ENCODE results near the gene LAMA2. TPM values are rescaled to one million over a fixed set of nuclear protein-coding genes. Genes with fewer than 3 reads are reported as not detected.

LAMA2 gene
- total RNA-seq, 4 donors from 2014 or later, result 23.4 to 80.8 (median 28.2) TPM

DNA sequence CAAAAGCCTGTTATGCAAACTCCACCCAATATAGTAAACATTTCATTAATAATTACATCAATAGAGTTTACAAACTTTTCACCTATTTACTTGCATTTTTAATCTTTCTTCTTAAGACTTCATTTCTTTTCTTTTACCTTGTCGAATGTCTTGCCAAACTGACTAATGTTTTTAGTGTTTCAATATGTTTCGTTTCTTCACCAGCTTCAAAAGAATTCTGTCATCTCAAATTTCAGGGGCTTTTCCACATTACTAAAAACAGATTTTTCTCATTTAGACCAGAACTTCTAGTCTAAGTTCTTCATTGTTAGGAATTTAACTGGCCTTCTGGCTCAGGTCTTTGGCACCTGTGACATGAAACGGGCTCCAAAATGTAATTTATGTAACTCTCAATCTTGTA is 630.5 kb downstream of the LAMA2 start:
- DNase-seq (ENCODE audit: low spot score in 2 of 2), result no peak
- H3K4me3 ChIP-seq (ENCODE audit: low read depth, poor library complexity, severe bottlenecking), result no peak overlapping the region
- no peak for TF ChIP-seq POLR2A (IDR thresholded peaks at IDR 0.05)
- TF ChIP-seq, protein P1, sequence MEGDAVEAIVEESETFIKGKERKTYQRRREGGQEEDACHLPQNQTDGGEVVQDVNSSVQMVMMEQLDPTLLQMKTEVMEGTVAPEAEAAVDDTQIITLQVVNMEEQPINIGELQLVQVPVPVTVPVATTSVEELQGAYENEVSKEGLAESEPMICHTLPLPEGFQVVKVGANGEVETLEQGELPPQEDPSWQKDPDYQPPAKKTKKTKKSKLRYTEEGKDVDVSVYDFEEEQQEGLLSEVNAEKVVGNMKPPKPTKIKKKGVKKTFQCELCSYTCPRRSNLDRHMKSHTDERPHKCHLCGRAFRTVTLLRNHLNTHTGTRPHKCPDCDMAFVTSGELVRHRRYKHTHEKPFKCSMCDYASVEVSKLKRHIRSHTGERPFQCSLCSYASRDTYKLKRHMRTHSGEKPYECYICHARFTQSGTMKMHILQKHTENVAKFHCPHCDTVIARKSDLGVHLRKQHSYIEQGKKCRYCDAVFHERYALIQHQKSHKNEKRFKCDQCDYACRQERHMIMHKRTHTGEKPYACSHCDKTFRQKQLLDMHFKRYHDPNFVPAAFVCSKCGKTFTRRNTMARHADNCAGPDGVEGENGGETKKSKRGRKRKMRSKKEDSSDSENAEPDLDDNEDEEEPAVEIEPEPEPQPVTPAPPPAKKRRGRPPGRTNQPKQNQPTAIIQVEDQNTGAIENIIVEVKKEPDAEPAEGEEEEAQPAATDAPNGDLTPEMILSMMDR (IDR thresholded peaks at IDR 0.05), result no peak
- 51 to 68% methylated on average over 3 of the region's 3 CpGs for WGBS, 2 donors
- intact Hi-C loops (cut with DNase I; ENCODE audit: low total_unique reads), result no loop called here

DNA sequence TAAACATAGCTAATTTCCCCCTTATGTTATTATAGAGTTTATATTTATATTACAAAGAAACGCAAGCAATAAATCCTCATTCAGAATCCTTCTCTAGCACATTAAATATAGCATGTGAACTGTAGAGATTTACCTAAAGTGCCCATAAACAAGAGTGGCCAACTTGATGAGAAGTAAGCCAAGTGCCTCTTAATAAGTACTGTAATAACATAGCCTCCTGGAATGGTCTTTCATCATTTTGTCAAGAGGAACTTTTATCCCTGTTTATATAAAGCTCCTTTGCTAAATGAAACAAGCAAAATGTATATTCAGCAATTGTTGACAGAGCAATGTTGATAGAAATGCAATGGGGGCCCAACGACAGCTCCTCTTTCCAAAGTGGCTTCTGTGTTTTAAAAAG is 632.1 kb downstream of the LAMA2 start:
- no peak overlapping the region for H3K4me3 ChIP-seq (ENCODE audit: low read depth, poor library complexity, severe bottlenecking)
- WGBS, 2 donors, result 81 to 94% methylated on average over 2 of the region's 2 CpGs
- no peak for DNase-seq (ENCODE audit: low spot score in 2 of 2)
- TF ChIP-seq POLR2A (IDR thresholded peaks at IDR 0.05), result no peak
- TF ChIP-seq, protein P1 (IDR thresholded peaks at IDR 0.05), result no peak
- intact Hi-C loops (cut with DNase I; ENCODE audit: low total_unique reads), result no loop called here

DNA sequence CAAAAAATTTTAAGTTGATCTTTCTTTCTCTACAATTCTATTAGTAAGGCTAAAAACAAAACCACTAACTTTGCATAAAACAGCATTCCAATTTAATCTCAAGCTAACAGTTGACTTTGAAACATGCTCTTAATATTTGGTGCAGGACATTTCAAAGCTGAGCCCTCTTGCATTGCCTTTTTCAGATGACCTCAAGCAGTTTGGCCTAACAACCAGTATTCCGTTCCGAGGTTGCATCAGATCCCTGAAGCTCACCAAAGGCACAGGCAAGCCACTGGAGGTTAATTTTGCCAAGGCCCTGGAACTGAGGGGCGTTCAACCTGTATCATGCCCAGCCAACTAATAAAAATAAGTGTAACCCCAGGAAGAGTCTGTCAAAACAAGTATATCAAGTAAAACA is 633.1 kb downstream of the LAMA2 start:
- intact Hi-C loops (cut with DNase I; ENCODE audit: low total_unique reads), result no loop called here
- TF ChIP-seq, protein P1 (IDR thresholded peaks at IDR 0.05), result no peak
- TF ChIP-seq POLR2A (IDR thresholded peaks at IDR 0.05), result no peak
- H3K4me3 ChIP-seq (ENCODE audit: low read depth, poor library complexity, severe bottlenecking), result no peak overlapping the region
- WGBS, 2 donors, result 70% methylated on average over 3 of the region's 3 CpGs
- DNase-seq (ENCODE audit: low spot score in 2 of 2), result no peak

DNA sequence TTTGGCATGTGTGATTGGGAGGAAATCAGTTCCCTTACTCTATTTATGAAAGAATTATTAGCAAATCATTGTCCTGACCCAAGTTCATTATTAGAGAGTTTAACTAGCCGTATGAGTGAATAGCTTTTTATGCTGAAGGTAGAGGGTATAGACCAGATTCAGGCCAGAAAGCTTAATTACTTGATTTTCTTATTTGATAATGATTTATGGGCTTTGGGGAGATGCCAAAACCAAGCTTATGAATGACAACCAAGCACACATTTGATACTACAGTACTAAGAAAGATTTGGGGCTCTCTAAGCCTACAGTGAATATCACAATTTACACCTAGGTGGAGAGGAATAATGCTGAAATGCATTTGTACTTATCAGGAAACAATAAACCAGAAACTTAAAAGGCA is 633.8 kb downstream of the LAMA2 start:
- H3K4me3 ChIP-seq (ENCODE audit: low read depth, poor library complexity, severe bottlenecking), result no peak overlapping the region
- 62 to 72% methylated on average over 1 of the region's 1 CpG for WGBS, 2 donors
- intact Hi-C loops (cut with DNase I; ENCODE audit: low total_unique reads), result no loop called here
- no peak for TF ChIP-seq POLR2A (IDR thresholded peaks at IDR 0.05)
- TF ChIP-seq, protein P1 (IDR thresholded peaks at IDR 0.05), result no peak
- no peak for DNase-seq (ENCODE audit: low spot score in 2 of 2)

DNA sequence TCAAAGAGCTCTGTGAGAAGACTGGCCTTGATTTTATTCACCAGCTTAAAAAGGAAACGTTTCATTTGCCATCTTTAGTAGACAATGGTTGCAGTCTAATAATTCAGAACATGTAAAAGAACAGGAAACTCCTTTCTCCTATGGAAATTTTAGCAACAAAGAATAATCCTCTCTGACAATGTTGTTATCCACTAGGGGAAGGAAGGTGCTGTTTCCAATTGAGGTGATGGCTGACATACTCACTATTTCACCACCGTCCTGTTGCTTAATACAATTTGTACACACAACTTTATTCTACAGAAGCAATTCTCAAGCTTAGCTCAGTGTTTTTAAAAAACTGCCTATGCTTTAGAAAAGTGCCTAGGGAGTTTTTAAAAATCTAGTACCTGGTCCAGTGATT is 634.4 kb downstream of the LAMA2 start:
- no peak overlapping the region for H3K4me3 ChIP-seq (ENCODE audit: low read depth, poor library complexity, severe bottlenecking)
- intact Hi-C loops (cut with DNase I; ENCODE audit: low total_unique reads), result no loop called here
- TF ChIP-seq POLR2A (IDR thresholded peaks at IDR 0.05), result no peak
- DNase-seq (ENCODE audit: low spot score in 2 of 2), result no peak
- WGBS, 2 donors, result 34 to 35% methylated on average over 2 of the region's 2 CpGs

DNA sequence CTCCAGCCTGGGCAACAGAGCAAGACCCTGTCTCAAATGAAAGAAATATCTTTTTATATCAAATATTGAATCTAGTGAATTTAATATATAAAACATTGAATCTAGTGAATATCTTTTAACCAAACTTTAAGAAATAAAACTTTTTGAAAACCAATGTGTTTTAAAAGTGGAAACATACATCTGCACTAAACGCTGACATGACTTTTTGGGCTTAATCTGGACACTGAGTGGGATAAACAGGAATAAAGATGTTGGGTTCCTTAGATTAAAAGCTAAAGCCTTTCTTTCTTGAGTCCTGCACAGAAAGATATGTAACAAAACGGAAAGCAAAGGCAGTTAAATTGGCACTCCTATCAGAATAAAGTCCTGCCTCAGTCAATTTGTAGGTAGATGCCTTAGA is 636.8 kb downstream of the LAMA2 start:
- no peak for DNase-seq (ENCODE audit: low spot score in 2 of 2)
- intact Hi-C loops (cut with DNase I; ENCODE audit: low total_unique reads), result no loop called here
- no peak overlapping the region for H3K4me3 ChIP-seq (ENCODE audit: low read depth, poor library complexity, severe bottlenecking)
- TF ChIP-seq, protein P1 (IDR thresholded peaks at IDR 0.05), result no peak
- TF ChIP-seq POLR2A (IDR thresholded peaks at IDR 0.05), result no peak
- WGBS, 2 donors, result 87 to 91% methylated on average over 2 of the region's 2 CpGs
